ENCODE results near the gene WFDC9. TPM values are rescaled to one million over a fixed set of nuclear protein-coding genes. Genes with fewer than 3 reads are reported as not detected.

The WFDC9 gene
- total RNA-seq, 2 donors from 2014 or later, result not detected

DNA sequence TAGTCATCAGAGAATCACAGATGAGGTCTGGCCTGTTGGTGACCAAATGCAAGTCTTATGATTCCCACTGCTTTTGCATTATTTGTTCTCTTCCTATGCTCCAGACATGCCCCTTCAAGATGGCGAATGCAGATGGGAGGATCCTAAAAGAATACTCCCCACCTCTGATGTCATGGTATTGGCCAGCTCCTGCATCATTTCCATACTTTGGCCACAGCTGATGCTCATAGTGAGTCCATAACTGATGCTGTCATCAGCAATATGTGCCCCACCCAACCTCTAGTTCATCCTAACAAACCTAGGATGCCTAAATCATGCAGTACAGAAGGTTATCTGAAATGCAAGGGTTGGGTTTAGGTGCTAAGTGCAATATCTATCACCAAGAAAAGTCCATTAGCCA lies 5.4 kb upstream of the WFDC9 start:
- H3K4me3 ChIP-seq, result no peak overlapping the region
- ATAC-seq (ENCODE audit: insufficient number of reproducible peaks, low FRiP score, low read depth) (no peak), DNase-seq (ENCODE audit: low spot score) (no peak)
- no peak for TF ChIP-seq CTCF (IDR thresholded peaks at IDR 0.05)
- no peaks in the 10 kb centered on the region for H3K9me3 ChIP-seq
- H3K27me3 ChIP-seq (replicated peaks; ENCODE audit: insufficient read depth), result no peaks in the 10 kb centered on the region
- H3K4me1 ChIP-seq (ENCODE audit: control insufficient read depth in 1 of 2, low read depth in 2 of 2), result no peaks in the 10 kb centered on the region
- H3K36me3 ChIP-seq, result no peaks in the 10 kb centered on the region
- H3K27ac ChIP-seq, result no peak overlapping the region

GRCh38 chr20:45630371-45630770 lies 713 bp downstream of the WFDC9 start:
- no peak for DNase-seq (ENCODE audit: low spot score)
- no peak for ATAC-seq (ENCODE audit: insufficient number of reproducible peaks, low FRiP score, low read depth)
- H3K27me3 ChIP-seq (replicated peaks; ENCODE audit: insufficient read depth), result no peaks in the 10 kb centered on the region

GRCh38 chr20:45629496-45630100 lies 1.5 kb downstream of the WFDC9 start, which contains the start of gene WFDC10A:
TSS of gene WFDC10A (plus strand) at chr20:45629739. CDS start at chr20:45629814, 75 bp downstream.
- Histone ChIP-seq H3K4me1 (ENCODE audit: control insufficient read depth in 1 of 2, low read depth in 2 of 2) (no peaks in the 10 kb centered on the region), H3K27ac (no peak within 1 kb of the TSS), H3K27me3 (replicated peaks; ENCODE audit: insufficient read depth) (no peaks in the 10 kb centered on the region), H3K9me3 (no peaks in the 10 kb centered on the region), H3K4me3 (no peak within 1 kb of the TSS), H3K36me3 (no peaks in the 10 kb centered on the region)
- peak; percentile 35 for TF ChIP-seq CTCF (IDR thresholded peaks at IDR 0.05)
- no peak for DNase-seq (ENCODE audit: low spot score)
- no peak for ATAC-seq (ENCODE audit: insufficient number of reproducible peaks, low FRiP score, low read depth)

More at GRCh38 chr20:45630371-45630770, 713 bp downstream of the WFDC9 start:
- TF ChIP-seq CTCF (IDR thresholded peaks at IDR 0.05), result no peak
- no peaks in the 10 kb centered on the region for H3K36me3 ChIP-seq
- no peaks in the 10 kb centered on the region for H3K4me1 ChIP-seq (ENCODE audit: control insufficient read depth in 1 of 2, low read depth in 2 of 2)
- H3K27ac ChIP-seq, result no peak overlapping the region
- no peak overlapping the region for H3K4me3 ChIP-seq
- H3K9me3 ChIP-seq, result no peaks in the 10 kb centered on the region

DNA sequence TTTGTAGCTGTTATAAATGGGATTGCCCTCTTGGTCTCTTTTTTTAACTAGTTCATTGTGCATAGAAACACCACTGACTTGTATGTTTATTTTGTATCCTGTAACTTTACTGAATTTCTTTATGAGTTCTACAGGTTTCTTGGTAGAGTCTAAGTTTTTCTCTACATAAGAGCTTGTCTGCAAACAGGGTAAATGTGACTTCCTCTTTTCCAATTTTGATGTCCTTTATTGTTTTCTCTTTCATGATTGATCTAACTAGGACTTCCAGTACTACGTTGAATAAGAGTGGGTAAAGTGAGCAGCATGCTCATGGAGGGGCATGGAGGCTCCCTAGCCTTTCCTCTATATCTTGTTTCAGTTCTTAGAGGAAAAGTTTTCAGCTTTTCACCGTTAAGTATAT lies 4.5 kb downstream of the WFDC9 start:
- no peak overlapping the region for H3K27ac ChIP-seq
- H3K4me3 ChIP-seq, result no peak overlapping the region
- H3K36me3 ChIP-seq, result no peaks in the 10 kb centered on the region
- no peak for DNase-seq (ENCODE audit: low spot score)
- no peaks in the 10 kb centered on the region for H3K4me1 ChIP-seq (ENCODE audit: control insufficient read depth in 1 of 2, low read depth in 2 of 2)
- no peaks in the 10 kb centered on the region for H3K27me3 ChIP-seq (replicated peaks; ENCODE audit: insufficient read depth)
- no peaks in the 10 kb centered on the region for H3K9me3 ChIP-seq
- no peak for TF ChIP-seq CTCF (IDR thresholded peaks at IDR 0.05)
- no peak for ATAC-seq (ENCODE audit: insufficient number of reproducible peaks, low FRiP score, low read depth)

- DNase-seq (ENCODE audit: low spot score) (no peak), ATAC-seq (ENCODE audit: insufficient number of reproducible peaks, low FRiP score, low read depth) (no peak)
- no peak for TF ChIP-seq CTCF (IDR thresholded peaks at IDR 0.05)
- Histone ChIP-seq H3K4me1 (ENCODE audit: control insufficient read depth in 1 of 2, low read depth in 2 of 2) (no peaks in the 10 kb centered on the region), H3K36me3 (no peaks in the 10 kb centered on the region), H3K4me3 (no peak overlapping the region), H3K27me3 (replicated peaks; ENCODE audit: insufficient read depth) (no peaks in the 10 kb centered on the region), H3K9me3 (no peaks in the 10 kb centered on the region), H3K27ac (no peak overlapping the region)
Observed at GRCh38 chr20:45621593-45621992, 9.5 kb downstream of the WFDC9 start.

All from thoracic aorta (tissue), 2 donors.